GM23338 (cell line): ENCODE measurements around the gene GAS2. TPM values are rescaled to one million over a fixed set of nuclear protein-coding genes. Genes with fewer than 3 reads are reported as not detected.

Experiments
- ATAC-seq: fragments of 200-7000 bp; cut with Tn5 transposase; 3 replicates; pipeline ENCODE4 v1.9.1; 2020
- DNase-seq: peaks from one replicate; pipeline ENCODE4 v3.0.0-alpha.2; 2015; ENCODE audit warnings: low spot score
- H2AFZ ChIP-seq: fragments of 200-600 bp; sonication (generic); 2 replicates; pipeline ENCODE4 v1.8.0; 2016; ENCODE audit warnings: antibody characterized with exemption, mild to moderate bottlenecking, moderate library complexity
- H3F3A ChIP-seq: fragments of 200-600 bp; sonication (generic); replicated peaks from 2 replicates; pipeline ENCODE4 v1.8.0; 2017; ENCODE audit warnings: antibody characterized with exemption, mixed run types, low read depth
- H3K27ac ChIP-seq: fragments of 200-600 bp; sonication (generic); 2 replicates; pipeline ENCODE4 v1.6.1; 2016; ENCODE audit warnings: low read depth
- H3K27me3 ChIP-seq: fragments of 200-600 bp; sonication (generic); 2 replicates; pipeline ENCODE4 v1.8.0; 2016; ENCODE audit warnings: mild to moderate bottlenecking, mixed run types, moderate library complexity; ENCODE audit not compliant: insufficient read depth
- H3K36me3 ChIP-seq: fragments of 200-600 bp; sonication (generic); 2 replicates; pipeline ENCODE4 v1.8.0; 2016; ENCODE audit warnings: mild to moderate bottlenecking; ENCODE audit not compliant: insufficient read depth
- H3K4me1 ChIP-seq: fragments of 200-600 bp; sonication (generic); 2 replicates; pipeline ENCODE4 v1.8.0; 2016; ENCODE audit warnings: mild to moderate bottlenecking, moderate library complexity; ENCODE audit not compliant: insufficient read depth
- H3K4me2 ChIP-seq: fragments of 200-600 bp; sonication (generic); 2 replicates; pipeline ENCODE4 v1.7.1; 2017; ENCODE audit warnings: mixed run types
- H3K4me3 ChIP-seq: fragments of 200-600 bp; sonication (generic); 2 replicates; pipeline ENCODE4 v1.6.1; 2016; ENCODE audit warnings: mixed run types
- H3K79me2 ChIP-seq: fragments of 200-600 bp; sonication (generic); replicated peaks from 2 replicates; pipeline ENCODE4 v1.8.0; 2017; ENCODE audit warnings: mild to moderate bottlenecking; ENCODE audit not compliant: insufficient read depth
- H3K9me2 ChIP-seq: fragments of 200-600 bp; sonication (generic); 2 replicates; pipeline ENCODE4 v1.8.0; 2017; ENCODE audit not compliant: insufficient read depth
- H4K20me1 ChIP-seq: fragments of 200-600 bp; sonication (generic); replicated peaks from 2 replicates; pipeline ENCODE4 v1.8.0; 2017; ENCODE audit warnings: mild to moderate bottlenecking; ENCODE audit not compliant: insufficient read depth
- H3K27ac Mint-ChIP-seq: 2 replicates; pipeline ENCODE4 v1.8.0; 2020; ENCODE audit warnings: inconsistent platforms, mild to moderate bottlenecking, moderate library complexity, mixed read lengths
- H3K27me3 Mint-ChIP-seq: 3 replicates; pipeline ENCODE4 v1.8.0; 2022; ENCODE audit warnings: low read depth, mild to moderate bottlenecking, moderate library complexity, mixed read lengths, inconsistent platforms; ENCODE audit not compliant: insufficient read depth, poor library complexity
- H3K36me3 Mint-ChIP-seq: 3 replicates; pipeline ENCODE4 v1.8.0; 2021; ENCODE audit warnings: low read depth, mild to moderate bottlenecking, inconsistent platforms, moderate library complexity, mixed read lengths
- H3K4me1 Mint-ChIP-seq: 3 replicates; pipeline ENCODE4 v1.8.0; 2020; ENCODE audit warnings: mild to moderate bottlenecking, inconsistent platforms, mixed read lengths
- H3K4me3 Mint-ChIP-seq: 3 replicates; pipeline ENCODE4 v1.8.0; 2021; ENCODE audit warnings: moderate library complexity, mild to moderate bottlenecking, inconsistent platforms, mixed read lengths
- H3K9me3 Mint-ChIP-seq: 3 replicates; pipeline ENCODE4 v1.8.0; 2020; ENCODE audit warnings: moderate library complexity, mild to moderate bottlenecking, inconsistent platforms, mixed read lengths
- CTCF ChIP-seq, 2 experiments: fragments of 200-600 bp in 1 of 2; sonication (generic) in 1 of 2; conservative IDR thresholded peaks; 2 replicates each; pipeline versions ENCODE4 v1.5.1 to v1.6.1; 2016 to 2017; ENCODE audit warnings: antibody characterized with exemption in 2 of 2, low read depth in 2 of 2, mild to moderate bottlenecking in 2 of 2, moderate library complexity in 1 of 2
- ETS1 ChIP-seq: IDR thresholded peaks from 2 replicates; pipeline ENCODE4 v1.6.1; 2016; ENCODE audit warnings: antibody characterized with exemption
- EZH2 ChIP-seq: fragments of 200-600 bp; sonication (generic); IDR thresholded peaks from one replicate; pipeline ENCODE4 v1.8.0; 2017; ENCODE audit warnings: antibody characterized with exemption, mild to moderate bottlenecking, low read depth; ENCODE audit not compliant: unreplicated experiment
- EZH2phosphoT487 ChIP-seq: fragments of 200-600 bp; sonication (generic); IDR thresholded peaks from one replicate; pipeline ENCODE4 v1.8.1; 2018; ENCODE audit warnings: antibody characterized with exemption; ENCODE audit not compliant: unreplicated experiment
- JUNB ChIP-seq: IDR thresholded peaks from one replicate; pipeline ENCODE4 v1.6.1; 2016; ENCODE audit warnings: antibody characterized with exemption; ENCODE audit not compliant: unreplicated experiment
- NANOG ChIP-seq: IDR thresholded peaks from 2 replicates; pipeline ENCODE4 v1.6.1; 2016; ENCODE audit warnings: antibody characterized with exemption, borderline replicate concordance
- POLR2AphosphoS5 ChIP-seq: IDR thresholded peaks from 2 replicates; pipeline ENCODE4 v1.6.1; 2016; ENCODE audit warnings: antibody characterized with exemption, low read depth
- ZNF331 ChIP-seq: fragments of 250-450 bp; sonication (Bioruptor Pico); IDR thresholded peaks from 2 replicates; pipeline ENCODE4 v1.5.0; 2020; ENCODE audit warnings: low read depth, mild to moderate bottlenecking, moderate library complexity
- polyA plus RNA-seq: library from polyadenylated mRNA; unstranded; fragments of >200 nt; fragmentation: Nextera tagmentation; extraction: Ambion mirVana; gene quantifications from 2 replicates; pipeline ENCODE4 v1.2.1, GENCODE V29; 2016
- total RNA-seq: library from RNA; depleted of rRNA; stranded (reverse); fragments of >200 nt; shearing (Covaris generic); gene quantifications from 2 replicates; pipeline ENCODE4 v1.2.3, GENCODE V29; 2014
- TF ChIP-seq, protein P1 (sequence below): fragments of 250-450 bp; sonication (Bioruptor Pico); IDR thresholded peaks from 2 replicates; pipeline ENCODE4 v1.5.0; 2020; ENCODE audit warnings: mild to moderate bottlenecking, moderate library complexity

Gene GAS2
- total and polyA plus RNA-seq, 2 experiments from 2014 or later: 2.6 to 6.7 TPM

DNA sequence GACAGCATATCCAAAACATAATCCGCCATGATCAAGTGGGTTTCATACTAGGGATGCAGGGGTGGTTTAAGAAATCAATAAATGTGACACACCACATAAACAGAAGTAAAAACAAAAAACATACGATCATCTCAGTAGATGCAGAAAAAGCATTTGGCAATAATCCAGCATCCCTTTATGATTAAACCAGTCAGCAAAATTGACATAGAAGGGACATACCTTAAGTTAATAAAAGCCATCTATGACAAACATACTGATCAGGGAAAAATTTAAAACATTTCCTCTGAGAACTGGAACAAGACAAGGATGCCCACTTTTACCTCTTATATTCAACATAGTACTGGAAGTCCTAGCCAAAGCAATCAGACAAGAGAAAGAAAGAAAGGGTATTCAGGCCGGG is 49.6 kb downstream of the GAS2 start:
- H3K27ac Mint-ChIP-seq: no peak overlapping the region
- H3K4me2 ChIP-seq: no peak overlapping the region
- no peak for TF ChIP-seq POLR2AphosphoS5
- no peak overlapping the region for H2AFZ ChIP-seq
- no peak overlapping the region for H3K4me3 ChIP-seq
- DNase-seq (no peak), ATAC-seq (no peak)
- no peaks in the 10 kb centered on the region for H3K36me3 ChIP-seq
- no peaks in the 10 kb centered on the region for H3K4me1 Mint-ChIP-seq
- no peak overlapping the region for H3K4me3 Mint-ChIP-seq
- H3F3A ChIP-seq: no peaks in the 10 kb centered on the region
- H3K9me3 Mint-ChIP-seq: no peaks in the 10 kb centered on the region; the same call in 1 of the 3 replicates
- H3K27me3 Mint-ChIP-seq: no peaks in the 10 kb centered on the region
- H4K20me1 ChIP-seq: no peaks in the 10 kb centered on the region
- no peaks in the 10 kb centered on the region for H3K79me2 ChIP-seq
- no peak overlapping the region for H3K27ac ChIP-seq
- H3K4me1 ChIP-seq: no peaks in the 10 kb centered on the region
- no peaks in the 10 kb centered on the region for H3K9me2 ChIP-seq
- H3K36me3 Mint-ChIP-seq: no peaks in the 10 kb centered on the region
- H3K27me3 ChIP-seq: no peaks in the 10 kb centered on the region

DNA sequence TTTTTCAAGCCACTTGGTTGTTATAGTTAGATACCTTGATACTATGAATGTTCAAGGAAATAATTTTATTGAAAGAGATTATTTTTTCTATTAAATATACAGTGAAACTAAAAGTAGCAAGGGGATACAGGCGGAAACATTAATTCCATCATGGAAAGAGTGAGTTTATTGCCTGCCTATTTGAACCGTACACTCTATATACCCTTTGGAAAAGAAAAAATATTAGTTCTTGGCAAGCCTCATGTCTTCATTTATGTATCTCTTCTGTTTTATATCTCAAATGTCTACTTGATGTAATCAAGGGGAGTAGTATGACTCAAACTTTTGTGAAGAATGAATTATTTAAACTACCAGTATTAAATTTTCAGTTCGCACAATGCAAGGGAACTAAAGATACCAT is 54.0 kb downstream of the GAS2 start:
- no peaks in the 10 kb centered on the region; the same call in 1 of the 3 replicates for H3K9me3 Mint-ChIP-seq

DNA sequence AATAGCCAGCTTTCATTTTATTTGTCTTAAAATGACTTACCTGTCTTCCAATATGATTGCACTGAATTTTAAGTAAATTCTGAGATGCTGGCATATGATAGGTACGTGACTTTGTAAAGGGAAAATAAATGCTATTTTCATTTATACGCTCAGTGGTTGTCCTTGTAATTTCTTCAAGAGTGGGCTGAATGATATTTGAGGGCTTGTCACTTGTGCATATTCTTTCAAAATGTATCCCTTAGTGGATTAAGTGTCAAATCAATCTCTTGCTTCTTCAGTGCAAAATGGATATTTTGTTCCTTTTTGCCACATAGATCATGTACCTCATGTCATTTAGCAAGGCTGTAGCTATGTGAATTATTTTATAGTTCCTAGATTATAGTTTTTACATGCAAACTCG is 56.9 kb downstream of the GAS2 start:
- no peaks in the 10 kb centered on the region for H3K27me3 Mint-ChIP-seq
- H3K36me3 Mint-ChIP-seq: no peaks in the 10 kb centered on the region
- Histone ChIP-seq H3K79me2 (no peaks in the 10 kb centered on the region), H3K4me1 (no peaks in the 10 kb centered on the region), H2AFZ (no peak overlapping the region), H3K4me2 (no peak overlapping the region), H3F3A (no peaks in the 10 kb centered on the region), H3K4me3 (no peak overlapping the region), H4K20me1 (no peaks in the 10 kb centered on the region), H3K9me2 (no peaks in the 10 kb centered on the region), H3K36me3 (no peaks in the 10 kb centered on the region), H3K27ac (no peak overlapping the region), H3K27me3 (no peaks in the 10 kb centered on the region)
- ATAC-seq (no peak), DNase-seq (no peak)
- no peak overlapping the region for H3K4me3 Mint-ChIP-seq
- no peaks in the 10 kb centered on the region for H3K4me1 Mint-ChIP-seq
- no peaks in the 10 kb centered on the region for H3K9me3 Mint-ChIP-seq
- no peak overlapping the region for H3K27ac Mint-ChIP-seq
- no peak for TF ChIP-seq EZH2
- TF ChIP-seq CTCF (conservative IDR thresholded peaks at IDR 0.05; ENCODE audit: low read depth in 2 of 2): no peak
- TF ChIP-seq, protein P1, sequence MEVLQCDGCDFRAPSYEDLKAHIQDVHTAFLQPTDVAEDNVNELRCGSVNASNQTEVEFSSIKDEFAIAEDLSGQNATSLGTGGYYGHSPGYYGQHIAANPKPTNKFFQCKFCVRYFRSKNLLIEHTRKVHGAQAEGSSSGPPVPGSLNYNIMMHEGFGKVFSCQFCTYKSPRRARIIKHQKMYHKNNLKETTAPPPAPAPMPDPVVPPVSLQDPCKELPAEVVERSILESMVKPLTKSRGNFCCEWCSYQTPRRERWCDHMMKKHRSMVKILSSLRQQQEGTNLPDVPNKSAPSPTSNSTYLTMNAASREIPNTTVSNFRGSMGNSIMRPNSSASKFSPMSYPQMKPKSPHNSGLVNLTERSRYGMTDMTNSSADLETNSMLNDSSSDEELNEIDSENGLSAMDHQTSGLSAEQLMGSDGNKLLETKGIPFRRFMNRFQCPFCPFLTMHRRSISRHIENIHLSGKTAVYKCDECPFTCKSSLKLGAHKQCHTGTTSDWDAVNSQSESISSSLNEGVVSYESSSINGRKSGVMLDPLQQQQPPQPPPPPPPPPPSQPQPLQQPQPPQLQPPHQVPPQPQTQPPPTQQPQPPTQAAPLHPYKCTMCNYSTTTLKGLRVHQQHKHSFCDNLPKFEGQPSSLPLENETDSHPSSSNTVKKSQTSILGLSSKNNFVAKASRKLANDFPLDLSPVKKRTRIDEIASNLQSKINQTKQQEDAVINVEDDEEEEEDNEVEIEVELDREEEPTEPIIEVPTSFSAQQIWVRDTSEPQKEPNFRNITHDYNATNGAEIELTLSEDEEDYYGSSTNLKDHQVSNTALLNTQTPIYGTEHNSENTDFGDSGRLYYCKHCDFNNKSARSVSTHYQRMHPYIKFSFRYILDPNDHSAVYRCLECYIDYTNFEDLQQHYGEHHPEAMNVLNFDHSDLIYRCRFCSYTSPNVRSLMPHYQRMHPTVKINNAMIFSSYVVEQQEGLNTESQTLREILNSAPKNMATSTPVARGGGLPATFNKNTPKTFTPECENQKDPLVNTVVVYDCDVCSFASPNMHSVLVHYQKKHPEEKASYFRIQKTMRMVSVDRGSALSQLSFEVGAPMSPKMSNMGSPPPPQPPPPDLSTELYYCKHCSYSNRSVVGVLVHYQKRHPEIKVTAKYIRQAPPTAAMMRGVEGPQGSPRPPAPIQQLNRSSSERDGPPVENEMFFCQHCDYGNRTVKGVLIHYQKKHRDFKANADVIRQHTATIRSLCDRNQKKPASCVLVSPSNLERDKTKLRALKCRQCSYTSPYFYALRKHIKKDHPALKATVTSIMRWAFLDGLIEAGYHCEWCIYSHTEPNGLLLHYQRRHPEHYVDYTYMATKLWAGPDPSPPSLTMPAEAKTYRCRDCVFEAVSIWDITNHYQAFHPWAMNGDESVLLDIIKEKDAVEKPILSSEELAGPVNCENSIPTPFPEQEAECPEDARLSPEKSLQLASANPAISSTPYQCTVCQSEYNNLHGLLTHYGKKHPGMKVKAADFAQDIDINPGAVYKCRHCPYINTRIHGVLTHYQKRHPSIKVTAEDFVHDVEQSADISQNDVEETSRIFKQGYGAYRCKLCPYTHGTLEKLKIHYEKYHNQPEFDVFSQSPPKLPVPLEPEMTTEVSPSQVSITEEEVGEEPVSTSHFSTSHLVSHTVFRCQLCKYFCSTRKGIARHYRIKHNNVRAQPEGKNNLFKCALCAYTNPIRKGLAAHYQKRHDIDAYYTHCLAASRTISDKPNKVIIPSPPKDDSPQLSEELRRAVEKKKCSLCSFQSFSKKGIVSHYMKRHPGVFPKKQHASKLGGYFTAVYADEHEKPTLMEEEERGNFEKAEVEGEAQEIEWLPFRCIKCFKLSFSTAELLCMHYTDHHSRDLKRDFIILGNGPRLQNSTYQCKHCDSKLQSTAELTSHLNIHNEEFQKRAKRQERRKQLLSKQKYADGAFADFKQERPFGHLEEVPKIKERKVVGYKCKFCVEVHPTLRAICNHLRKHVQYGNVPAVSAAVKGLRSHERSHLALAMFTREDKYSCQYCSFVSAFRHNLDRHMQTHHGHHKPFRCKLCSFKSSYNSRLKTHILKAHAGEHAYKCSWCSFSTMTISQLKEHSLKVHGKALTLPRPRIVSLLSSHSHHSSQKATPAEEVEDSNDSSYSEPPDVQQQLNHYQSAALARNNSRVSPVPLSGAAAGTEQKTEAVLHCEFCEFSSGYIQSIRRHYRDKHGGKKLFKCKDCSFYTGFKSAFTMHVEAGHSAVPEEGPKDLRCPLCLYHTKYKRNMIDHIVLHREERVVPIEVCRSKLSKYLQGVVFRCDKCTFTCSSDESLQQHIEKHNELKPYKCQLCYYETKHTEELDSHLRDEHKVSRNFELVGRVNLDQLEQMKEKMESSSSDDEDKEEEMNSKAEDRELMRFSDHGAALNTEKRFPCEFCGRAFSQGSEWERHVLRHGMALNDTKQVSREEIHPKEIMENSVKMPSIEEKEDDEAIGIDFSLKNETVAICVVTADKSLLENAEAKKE: no peak
- TF ChIP-seq ETS1: no peak
- TF ChIP-seq EZH2phosphoT487: no peak
- TF ChIP-seq POLR2AphosphoS5: no peak
- no peak for TF ChIP-seq ZNF331 (CRISPR knock-in tag)
- no peak for TF ChIP-seq NANOG

More for the DNA sequence above, 54.0 kb downstream of the GAS2 start:
- no peaks in the 10 kb centered on the region for H3K4me1 Mint-ChIP-seq
- H3K27me3 ChIP-seq: no peaks in the 10 kb centered on the region
- H3K36me3 ChIP-seq: no peaks in the 10 kb centered on the region
- no peak overlapping the region for H3K4me3 ChIP-seq
- TF ChIP-seq JUNB: no peak
- TF ChIP-seq ZNF331 (CRISPR knock-in tag): no peak
- no peak overlapping the region for H3K4me3 Mint-ChIP-seq
- no peaks in the 10 kb centered on the region for H3K9me2 ChIP-seq
- no peaks in the 10 kb centered on the region for H3K36me3 Mint-ChIP-seq
- H3K4me2 ChIP-seq: no peak overlapping the region
- no peaks in the 10 kb centered on the region for H3F3A ChIP-seq
- H3K79me2 ChIP-seq: no peaks in the 10 kb centered on the region
- H4K20me1 ChIP-seq: no peaks in the 10 kb centered on the region
- H3K27ac Mint-ChIP-seq: no peak overlapping the region
- no peaks in the 10 kb centered on the region for H3K27me3 Mint-ChIP-seq
- H2AFZ ChIP-seq: no peak overlapping the region
- no peak overlapping the region for H3K27ac ChIP-seq
- DNase-seq (no peak), ATAC-seq (no peak)
- H3K4me1 ChIP-seq: no peaks in the 10 kb centered on the region
